Endothelial cell of umbilical vein (primary cell): ENCODE data around the gene SLC4A4. TPM values are rescaled to one million over a fixed set of nuclear protein-coding genes. Genes with fewer than 3 reads are reported as not detected.

Source experiments
- BruUV-seq: library from RNA; stranded (reverse); fragments of 400-500 nt; replicated peaks from 2 replicates; lab custom pipeline; 2021; lab: Mats Ljungman, UMichigan
- CTCF ChIA-PET: fragments of 300-600, 350-600 bp; sonication (Branson Sonifier 250); formaldehyde crosslinking; loops from one replicate; lab custom pipeline; 2021; ENCODE audit warnings: antibody characterized with exemption, inconsistent platforms; lab: Charles Lee
- POLR2A ChIA-PET: fragments of 300-600, 350-600 bp; sonication (Branson Sonifier 250); formaldehyde crosslinking; loops from one replicate; lab custom pipeline; 2021; ENCODE audit warnings: antibody characterized with exemption, inconsistent platforms; lab: Charles Lee
- DNase-seq: peaks from one replicate; pipeline ENCODE4 v3.0.0-alpha.2; 2011; ENCODE audit warnings: low read depth, low spot score
- FAIRE-seq: peaks from 2 replicates; lab custom pipeline; 2011; peaks lifted over from hg19 to GRCh38; lab: Jason Lieb, UNC
- H2AFZ ChIP-seq: 2 replicates; pipeline ENCODE4 v1.6.0; 2012; ENCODE audit warnings: low read depth, low read length, control low read depth, inconsistent platforms
- H3K27ac ChIP-seq: 2 replicates; pipeline ENCODE4 v1.5.1; 2011; ENCODE audit warnings: low read depth, mild to moderate bottlenecking, control low read depth, low read length, moderate library complexity; ENCODE audit not compliant: insufficient read depth
- H3K27me3 ChIP-seq, 2 experiments: 2 replicates each; pipeline versions ENCODE4 v1.6.0 to v1.6.1; 2011; ENCODE audit warnings: low read length in 2 of 2, mixed read lengths in 1 of 2; ENCODE audit not compliant: control insufficient read depth in 2 of 2, insufficient read depth in 2 of 2
- H3K36me3 ChIP-seq, 2 experiments: 2 replicates in 1 of 2; 3 replicates in 1 of 2; pipeline ENCODE4 v1.5.1; 2011; ENCODE audit warnings: low read length in 2 of 2, mild to moderate bottlenecking in 1 of 2, moderate library complexity in 1 of 2; ENCODE audit not compliant: control insufficient read depth in 2 of 2, insufficient read depth in 2 of 2; ENCODE audit errors: extremely low read depth in 1 of 2
- H3K4me1 ChIP-seq: 3 replicates; pipeline ENCODE4 v1.5.1; 2011; ENCODE audit warnings: mild to moderate bottlenecking, low read length; ENCODE audit not compliant: control insufficient read depth, insufficient read depth; ENCODE audit errors: extremely low read depth
- H3K4me2 ChIP-seq: 2 replicates; pipeline ENCODE4 v1.6.1; 2011; ENCODE audit warnings: low read length, control low read depth, mixed read lengths; ENCODE audit not compliant: insufficient read depth
- H3K4me3 ChIP-seq, 3 experiments: fragments of 200-600 bp in 1 of 3; sonication (generic), shearing (Covaris generic) in 1 of 3; replicated peaks in 1 of 3; 2 replicates each; pipeline ENCODE4 v1.5.1; 2011 to 2016; ENCODE audit warnings: control low read depth in 3 of 3, low read length in 3 of 3, mild to moderate bottlenecking in 2 of 3, inconsistent platforms in 1 of 3, low read depth in 1 of 3, moderate library complexity in 1 of 3; ENCODE audit not compliant: insufficient read depth in 1 of 3
- H3K79me2 ChIP-seq: 2 replicates; pipeline ENCODE4 v1.6.0; 2012; ENCODE audit warnings: low read length, inconsistent platforms; ENCODE audit not compliant: control insufficient read depth, insufficient read depth
- H3K9ac ChIP-seq: replicated peaks from 2 replicates; pipeline ENCODE3; 2011; ENCODE audit warnings: low read length, control low read depth; ENCODE audit not compliant: insufficient read depth; ENCODE audit errors: extremely low read depth
- H3K9me1 ChIP-seq: replicated peaks from 3 replicates; pipeline ENCODE4 v1.6.0; 2011; ENCODE audit warnings: mild to moderate bottlenecking, low read length; ENCODE audit not compliant: control insufficient read depth, insufficient read depth; ENCODE audit errors: extremely low read depth
- H3K9me3 ChIP-seq: replicated peaks from 2 replicates; pipeline ENCODE4 v1.5.1; 2012; ENCODE audit warnings: low read length, inconsistent platforms; ENCODE audit not compliant: control insufficient read depth, insufficient read depth
- H4K20me1 ChIP-seq: replicated peaks from 2 replicates; pipeline ENCODE3; 2011; ENCODE audit warnings: mild to moderate bottlenecking, low read length; ENCODE audit not compliant: control insufficient read depth, insufficient read depth; ENCODE audit errors: extremely low read depth
- CTCF ChIP-seq, 2 donors: IDR thresholded peaks; 1 replicate in 1 of 2; 2 replicates in 1 of 2; pipeline ENCODE4 v1.5.1; 2011; ENCODE audit warnings: low read length in 2 of 2, mild to moderate bottlenecking in 2 of 2, moderate library complexity in 2 of 2, control low read depth in 1 of 2, inconsistent platforms in 1 of 2, low read depth in 1 of 2; ENCODE audit not compliant: insufficient read depth in 1 of 2; ENCODE audit errors: extremely low read depth in 1 of 2
- EZH2 ChIP-seq: IDR thresholded peaks from 2 replicates; pipeline ENCODE4 v1.6.1; 2012; ENCODE audit warnings: borderline replicate concordance, low read depth, mild to moderate bottlenecking, moderate library complexity, low read length, inconsistent platforms; ENCODE audit not compliant: severe bottlenecking
- FOS ChIP-seq: IDR thresholded peaks from 2 replicates; pipeline ENCODE4 v1.6.1; 2011; ENCODE audit warnings: mild to moderate bottlenecking, low read length, moderate library complexity, borderline replicate concordance; ENCODE audit not compliant: insufficient read depth
- GATA2 ChIP-seq: IDR thresholded peaks from 2 replicates; pipeline ENCODE4 v1.7.0; 2011; ENCODE audit warnings: low read depth, mild to moderate bottlenecking, moderate library complexity, mixed read lengths, low read length; ENCODE audit not compliant: insufficient read length, insufficient read depth
- JUN ChIP-seq: IDR thresholded peaks from 2 replicates; pipeline ENCODE4 v1.6.1; 2011; ENCODE audit warnings: borderline replicate concordance, low read depth; ENCODE audit not compliant: insufficient read length, insufficient read depth
- MAX ChIP-seq: IDR thresholded peaks from 2 replicates; pipeline ENCODE4 v1.6.1; 2011; ENCODE audit not compliant: insufficient read depth, insufficient read length
- MYC ChIP-seq: IDR thresholded peaks from one replicate; pipeline ENCODE4 v1.6.1; 2011; ENCODE audit warnings: mild to moderate bottlenecking, low read depth, low read length
- POLR2A ChIP-seq: IDR thresholded peaks from 2 replicates; pipeline ENCODE4 v1.6.1; 2012; ENCODE audit warnings: low read depth, mild to moderate bottlenecking, control low read depth, low read length
- POLR2AphosphoS5 ChIP-seq: IDR thresholded peaks from 2 replicates; pipeline ENCODE4 v1.6.1; 2012; ENCODE audit warnings: low read depth, mild to moderate bottlenecking, control low read depth, low read length, moderate library complexity; ENCODE audit not compliant: insufficient read depth
- dilution Hi-C: fragments of 300-500 bp; cut with MboI; formaldehyde crosslinking; loops from one replicate; pipeline ENCODE4 v1.15.0; 2019; ENCODE audit warnings: low sequenced_read_pairs; ENCODE audit not compliant: extremely low pct_ligation_motif_present
- intact Hi-C: fragments of 100-400 bp; cut with micrococcal nuclease; formaldehyde crosslinking; loops from one replicate; pipeline ENCODE4 v1.10.0; 2022
- polyA plus RNA-seq, 4 experiments: library from polyadenylated mRNA; depleted of rRNA in 3 of 4; stranded (reverse) in 3 of 4; unstranded in 1 of 4; fragments of >200 nt; gene quantifications; 2 replicates each; pipeline versions ENCODE4 v1.2.1 to v1.2.3, GENCODE V29; 2011 to 2012; ENCODE audit warnings: missing spikeins in 1 of 4
- total RNA-seq: library from RNA; stranded (reverse); gene quantifications from 2 replicates; pipeline ENCODE4 v1.2.3, GENCODE V29; 2021

SLC4A4 gene
- total and polyA plus RNA-seq, 2 donors (not counting 3 experiments of a cell fraction or from before 2014, with no cell fraction given) = not detected

GRCh38 chr4:71604785-71605184, 266.0 kb downstream of the SLC4A4 start:
- Histone ChIP-seq H2AFZ (no peak overlapping the region), H3K4me3 (no peak overlapping the region), H3K27ac (no peak overlapping the region), H3K9me3 (no peaks in the 10 kb centered on the region), H3K4me1 (no peaks in the 10 kb centered on the region), H4K20me1 (no peaks in the 10 kb centered on the region), H3K27me3 (no peaks in the 10 kb centered on the region), H3K9me1 (no peaks in the 10 kb centered on the region), H3K9ac (no peak overlapping the region), H3K4me2 (no peak overlapping the region), H3K36me3 (no peaks in the 10 kb centered on the region), H3K79me2 (no peaks in the 10 kb centered on the region)
- ChIA-PET POLR2A (no interaction called here), CTCF (no interaction called here)
- dilution Hi-C loops (no loop called here), intact Hi-C loops (no loop called here)
- DNase-seq (no peak), FAIRE-seq (no peak)
- BruUV-seq = no TSS peak
- TF ChIP-seq POLR2A (no peak), CTCF (IDR thresholded peaks at IDR 0.05; ENCODE audit: extremely low read depth in 1 of 2, insufficient read depth in 1 of 2, low read depth in 1 of 2, low read length in 2 of 2) (no peak), GATA2 (no peak)

- Histone ChIP-seq H3K9ac (no peak overlapping the region), H3K4me2 (no peak overlapping the region), H3K4me3 (no peak overlapping the region), H2AFZ (no peak overlapping the region), H4K20me1 (no peaks in the 10 kb centered on the region), H3K27ac (no peak overlapping the region), H3K79me2 (no peaks in the 10 kb centered on the region), H3K4me1 (no peaks in the 10 kb centered on the region), H3K36me3 (no peaks in the 10 kb centered on the region), H3K9me1 (no peaks in the 10 kb centered on the region), H3K9me3 (no peaks in the 10 kb centered on the region), H3K27me3 (no peaks in the 10 kb centered on the region)
- ChIA-PET POLR2A (no interaction called here), CTCF (no interaction called here)
- TF ChIP-seq MAX (no peak), POLR2AphosphoS5 (no peak), FOS (no peak), MYC (no peak), JUN (no peak), GATA2 (no peak), POLR2A (no peak), CTCF (IDR thresholded peaks at IDR 0.05; ENCODE audit: extremely low read depth in 1 of 2, insufficient read depth in 1 of 2, low read depth in 1 of 2, low read length in 2 of 2) (no peak), EZH2 (no peak)
- DNase-seq = no peak
- no TSS peak for BruUV-seq
- dilution Hi-C loops = no loop called here
- intact Hi-C loops = no loop called here
- no peak for FAIRE-seq
These were observed 268.3 kb downstream of the SLC4A4 start for GRCh38 chr4:71607109-71607508.
